Karpas-422 (cell line): Measurements from ENCODE around the gene CTSW. TPM values are rescaled to one million over a fixed set of nuclear protein-coding genes. Genes with fewer than 3 reads are reported as not detected.
"Not testable (repeated sequence)": the region's sequence is repeated elsewhere in the genome, so short reads cannot be mapped to it uniquely, and the experiment has no call there.

Experiments
- DNase-seq: peaks from one replicate; pipeline ENCODE4 v3.0.0-alpha.2; 2015
- H2AFZ ChIP-seq: fragments of 200-600 bp; sonication (generic); 2 replicates; pipeline ENCODE4 v1.6.1; 2014; ENCODE audit warnings: antibody characterized with exemption, low read length, mixed read lengths
- H3K27ac ChIP-seq: fragments of 200-600 bp; sonication (generic); 2 replicates; pipeline ENCODE4 v1.5.1; 2014; ENCODE audit warnings: mild to moderate bottlenecking, low read length, moderate library complexity
- H3K27me3 ChIP-seq: fragments of 200-600 bp; sonication (generic); 2 replicates; pipeline ENCODE4 v1.6.1; 2014; ENCODE audit warnings: low read length, mixed read lengths
- H3K36me3 ChIP-seq: fragments of 200-600 bp; sonication (generic); 2 replicates; pipeline ENCODE4 v1.6.1; 2014; ENCODE audit warnings: low read length, mixed read lengths; ENCODE audit not compliant: insufficient read depth
- H3K4me1 ChIP-seq: fragments of 200-600 bp; sonication (generic); 2 replicates; pipeline ENCODE4 v1.6.1; 2014; ENCODE audit warnings: mild to moderate bottlenecking, low read length, mixed read lengths
- H3K4me2 ChIP-seq: fragments of 200-600 bp; sonication (generic); 2 replicates; pipeline ENCODE4 v1.6.1; 2014; ENCODE audit warnings: low read length, low read depth, mild to moderate bottlenecking; ENCODE audit not compliant: poor library complexity, severe bottlenecking
- H3K4me3 ChIP-seq: fragments of 200-600 bp; sonication (generic); 2 replicates; pipeline ENCODE4 v1.5.1; 2014; ENCODE audit warnings: mild to moderate bottlenecking, antibody characterized with exemption, low read length, mixed read lengths
- H3K79me2 ChIP-seq: fragments of 200-600 bp; sonication (generic); 2 replicates; pipeline ENCODE4 v1.6.1; 2014; ENCODE audit warnings: mild to moderate bottlenecking, low read length, mixed read lengths
- H3K9ac ChIP-seq: fragments of 200-600 bp; sonication (generic); 2 replicates; pipeline ENCODE4 v1.6.0; 2014; ENCODE audit warnings: low read length
- H3K9me2 ChIP-seq: fragments of 200-600 bp; sonication (generic), shearing (Covaris generic); replicated peaks from 2 replicates; pipeline ENCODE4 v1.6.0; 2014; ENCODE audit warnings: mild to moderate bottlenecking, low read length, moderate library complexity; ENCODE audit not compliant: insufficient read depth
- H3K9me3 ChIP-seq: fragments of 300-700, 200-600 bp; sonication (generic); 2 replicates; pipeline ENCODE4 v1.6.1; 2014; ENCODE audit warnings: low read length, mixed read lengths
- H4K20me1 ChIP-seq: fragments of 200-600 bp; sonication (generic); 2 replicates; pipeline ENCODE4 v1.6.1; 2014; ENCODE audit warnings: mild to moderate bottlenecking, antibody characterized with exemption, low read length, low read depth; ENCODE audit not compliant: insufficient read depth
- total RNA-seq: library from RNA; depleted of rRNA; stranded (reverse); fragments of >200 nt; shearing (Covaris generic); gene quantifications from 2 replicates; pipeline ENCODE4 v1.2.3, GENCODE V29; 2014; ENCODE audit warnings: low replicate concordance; rRNA removed

Gene CTSW
- not detected in 2 replicates for total RNA-seq

DNA sequence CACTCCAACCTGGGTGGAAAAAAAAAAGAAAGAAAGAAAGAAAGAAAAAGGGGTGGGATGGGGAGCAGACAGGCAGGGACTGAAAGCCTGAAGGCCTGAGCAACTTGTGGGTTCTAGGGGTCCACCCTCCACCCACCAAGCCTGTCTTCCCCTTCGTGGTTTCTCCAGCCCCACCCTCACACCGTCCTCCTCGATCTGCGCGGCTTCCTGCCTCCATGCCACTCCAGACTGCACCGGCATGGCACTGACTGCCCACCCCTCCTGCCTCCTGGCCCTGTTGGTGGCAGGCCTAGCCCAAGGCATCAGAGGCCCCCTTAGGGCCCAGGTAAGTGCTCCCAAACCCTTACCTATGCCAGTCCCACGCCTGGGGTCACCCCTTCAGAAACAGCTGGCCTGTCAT is at the start of gene CTSW:
Gene CTSW, plus strand, starts transcription at position 221 of the 400 bp plus-strand sequence. Its CDS starts 18 bp downstream, at position 239.
- H4K20me1 ChIP-seq, result no peaks in the 10 kb centered on the region; the same call in 1 of the 2 replicates
- peaks cover 3% of the 10 kb centered on the region; the same call in 1 of the 2 replicates for H3K4me1 ChIP-seq
- no peak within 1 kb of the TSS for H3K4me2 ChIP-seq
- H3K9me3 ChIP-seq, result no peaks in the 10 kb centered on the region
- H3K4me3 ChIP-seq, result no peak within 1 kb of the TSS
- H3K9ac ChIP-seq, result no peak within 1 kb of the TSS
- H3K27ac ChIP-seq, result no peak within 1 kb of the TSS
- H3K79me2 ChIP-seq, result no peaks in the 10 kb centered on the region
- H3K36me3 ChIP-seq, result peaks cover 15% of the 10 kb centered on the region
- no peaks in the 10 kb centered on the region for H3K9me2 ChIP-seq
- no peaks in the 10 kb centered on the region for H3K27me3 ChIP-seq
- DNase-seq, result no peak
- H2AFZ ChIP-seq, result no peak within 1 kb of the TSS

GRCh38 chr11:65832231-65832630 is 47.4 kb upstream of the CTSW start:
- H3K4me1 ChIP-seq, result not testable (repeated sequence)

GRCh38 chr11:65833297-65834030 is 46.2 kb upstream of the CTSW start, which contains the start of gene SNX32:
Gene SNX32 (plus strand): TSS chr11:65833963. CDS start chr11:65834066, 103 bp downstream.
- no peaks in the 10 kb centered on the region for H3K27me3 ChIP-seq
- H3K79me2 ChIP-seq, result no peaks in the 10 kb centered on the region
- no peak within 1 kb of the TSS for H3K9ac ChIP-seq
- H3K9me3 ChIP-seq, result no peaks in the 10 kb centered on the region
- H3K9me2 ChIP-seq, result no peaks in the 10 kb centered on the region
- no peak within 1 kb of the TSS for H3K4me2 ChIP-seq
- H4K20me1 ChIP-seq, result no peaks in the 10 kb centered on the region
- H3K4me3 ChIP-seq, result no peak within 1 kb of the TSS
- H3K27ac ChIP-seq, result no peak within 1 kb of the TSS
- H3K36me3 ChIP-seq, result no peaks in the 10 kb centered on the region
- H2AFZ ChIP-seq, result no peak within 1 kb of the TSS
- no peak for DNase-seq
- H3K4me1 ChIP-seq, result no peaks in the 10 kb centered on the region

More at GRCh38 chr11:65832231-65832630, 47.4 kb upstream of the CTSW start:
- not testable (repeated sequence) for H3K79me2 ChIP-seq, H3K9me2 ChIP-seq, H3K27me3 ChIP-seq, DNase-seq, H2AFZ ChIP-seq, H3K9ac ChIP-seq, H3K27ac ChIP-seq, H3K4me2 ChIP-seq, H3K9me3 ChIP-seq, H3K36me3 ChIP-seq, H4K20me1 ChIP-seq, H3K4me3 ChIP-seq

- no peak overlapping the region for H2AFZ ChIP-seq
- no peaks in the 10 kb centered on the region for H3K36me3 ChIP-seq
- no peaks in the 10 kb centered on the region for H3K27me3 ChIP-seq
- H3K4me3 ChIP-seq, result no peak overlapping the region
- H4K20me1 ChIP-seq, result no peaks in the 10 kb centered on the region
- no peak overlapping the region for H3K4me2 ChIP-seq
- DNase-seq, result no peak
- H3K79me2 ChIP-seq, result no peaks in the 10 kb centered on the region
- no peaks in the 10 kb centered on the region for H3K9me2 ChIP-seq
- H3K9ac ChIP-seq, result no peak overlapping the region
- no peaks in the 10 kb centered on the region for H3K4me1 ChIP-seq
- H3K9me3 ChIP-seq, result no peaks in the 10 kb centered on the region
- no peak overlapping the region for H3K27ac ChIP-seq
These were observed 45.4 kb upstream of the CTSW start for GRCh38 chr11:65834202-65834601.

GRCh38 chr11:65842144-65842543 is 37.5 kb upstream of the CTSW start:
- H3K4me2 ChIP-seq, result no peak overlapping the region
- H3K36me3 ChIP-seq, result no peaks in the 10 kb centered on the region
- no peaks in the 10 kb centered on the region for H3K27me3 ChIP-seq
- H3K9ac ChIP-seq, result no peak overlapping the region
- no peak overlapping the region for H3K4me3 ChIP-seq
- H2AFZ ChIP-seq, result no peak overlapping the region
- DNase-seq, result peak; percentile 23
- H4K20me1 ChIP-seq, result no peaks in the 10 kb centered on the region
- no peaks in the 10 kb centered on the region for H3K4me1 ChIP-seq
- no peaks in the 10 kb centered on the region for H3K79me2 ChIP-seq
- H3K27ac ChIP-seq, result no peak overlapping the region
- H3K9me2 ChIP-seq, result no peaks in the 10 kb centered on the region
- no peaks in the 10 kb centered on the region for H3K9me3 ChIP-seq

GRCh38 chr11:65843811-65844210 is 35.8 kb upstream of the CTSW start:
- Histone ChIP-seq H3K4me1 (no peaks in the 10 kb centered on the region), H3K36me3 (no peaks in the 10 kb centered on the region), H3K9me2 (no peaks in the 10 kb centered on the region), H3K9ac (no peak overlapping the region), H3K9me3 (no peaks in the 10 kb centered on the region), H3K4me3 (no peak overlapping the region), H2AFZ (no peak overlapping the region), H3K79me2 (no peaks in the 10 kb centered on the region), H3K4me2 (no peak overlapping the region), H3K27ac (no peak overlapping the region), H4K20me1 (no peaks in the 10 kb centered on the region), H3K27me3 (no peaks in the 10 kb centered on the region)
- peak; percentile 19 for DNase-seq

DNA sequence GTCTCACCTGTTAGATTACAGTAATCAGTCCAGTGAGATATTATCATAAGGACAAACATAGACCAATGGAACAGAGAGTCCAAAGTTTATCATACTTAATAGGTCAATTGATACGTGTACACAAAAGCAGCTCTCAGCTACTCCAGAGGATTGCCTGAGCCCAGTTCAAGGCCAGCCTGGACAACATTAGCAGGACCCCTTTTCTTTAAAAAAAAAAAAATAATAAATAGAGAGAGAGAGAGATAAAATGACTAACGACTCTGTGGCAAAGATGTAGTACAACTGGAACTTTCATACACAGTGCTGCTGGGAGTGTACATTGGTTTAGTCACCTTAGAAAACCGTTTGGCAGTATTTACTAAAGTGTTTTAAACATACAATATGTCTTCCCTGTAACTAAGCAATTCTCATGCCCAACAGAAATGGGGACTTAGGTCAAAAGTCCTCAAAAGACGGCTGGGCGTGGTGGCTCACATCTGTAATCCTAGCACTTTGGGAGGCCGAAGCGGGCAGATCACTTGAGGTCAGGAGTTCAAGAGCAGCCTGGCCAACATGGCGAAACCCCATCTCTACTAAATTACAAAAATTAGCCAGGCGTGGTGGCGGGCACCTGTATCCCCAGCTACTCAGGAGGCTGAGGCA is 35.3 kb upstream of the CTSW start:
- no peaks in the 10 kb centered on the region for H3K9me2 ChIP-seq
- no peaks in the 10 kb centered on the region for H3K9me3 ChIP-seq
- no peaks in the 10 kb centered on the region for H3K79me2 ChIP-seq
- DNase-seq, result peak; percentile 7
- no peak overlapping the region for H3K4me2 ChIP-seq
- H2AFZ ChIP-seq, result no peak overlapping the region
- H3K36me3 ChIP-seq, result no peaks in the 10 kb centered on the region
- H3K27ac ChIP-seq, result no peak overlapping the region
- no peaks in the 10 kb centered on the region for H3K4me1 ChIP-seq
- H3K27me3 ChIP-seq, result no peaks in the 10 kb centered on the region
- no peak overlapping the region for H3K4me3 ChIP-seq
- no peaks in the 10 kb centered on the region for H4K20me1 ChIP-seq
- H3K9ac ChIP-seq, result no peak overlapping the region

- no peaks in the 10 kb centered on the region for H3K9me3 ChIP-seq
- peaks cover 3% of the 10 kb centered on the region; the same call in 1 of the 2 replicates for H3K36me3 ChIP-seq
- DNase-seq, result no peak
- H3K4me3 ChIP-seq, result no peak overlapping the region
- no peaks in the 10 kb centered on the region for H3K27me3 ChIP-seq
- no peak overlapping the region for H2AFZ ChIP-seq
- H4K20me1 ChIP-seq, result 0 out of 2 replicates have a peak, but pooled peaks cover 5% of the 10 kb centered on the region
- H3K4me2 ChIP-seq, result no peak overlapping the region
- no peak overlapping the region for H3K27ac ChIP-seq
- H3K9ac ChIP-seq, result no peak overlapping the region
- no peaks in the 10 kb centered on the region for H3K9me2 ChIP-seq
- H3K4me1 ChIP-seq, result no peaks in the 10 kb centered on the region
- no peaks in the 10 kb centered on the region for H3K79me2 ChIP-seq
These were observed 31.9 kb upstream of the CTSW start for GRCh38 chr11:65847746-65848145.
